22Rv1 (cell line): Measurements from ENCODE around the gene FAM184A.

Experiments
- ZFX ChIP-seq: fragments of 450-650 bp; IDR thresholded peaks from 2 replicates; pipeline ENCODE4 v1.6.1; 2017; ENCODE audit warnings: antibody characterized with exemption, borderline replicate concordance
- TF ChIP-seq, protein P1 (sequence below): fragments of 450-650 bp; IDR thresholded peaks from 2 replicates; pipeline ENCODE4 v1.5.1; 2017; ENCODE audit warnings: mild to moderate bottlenecking

DNA sequence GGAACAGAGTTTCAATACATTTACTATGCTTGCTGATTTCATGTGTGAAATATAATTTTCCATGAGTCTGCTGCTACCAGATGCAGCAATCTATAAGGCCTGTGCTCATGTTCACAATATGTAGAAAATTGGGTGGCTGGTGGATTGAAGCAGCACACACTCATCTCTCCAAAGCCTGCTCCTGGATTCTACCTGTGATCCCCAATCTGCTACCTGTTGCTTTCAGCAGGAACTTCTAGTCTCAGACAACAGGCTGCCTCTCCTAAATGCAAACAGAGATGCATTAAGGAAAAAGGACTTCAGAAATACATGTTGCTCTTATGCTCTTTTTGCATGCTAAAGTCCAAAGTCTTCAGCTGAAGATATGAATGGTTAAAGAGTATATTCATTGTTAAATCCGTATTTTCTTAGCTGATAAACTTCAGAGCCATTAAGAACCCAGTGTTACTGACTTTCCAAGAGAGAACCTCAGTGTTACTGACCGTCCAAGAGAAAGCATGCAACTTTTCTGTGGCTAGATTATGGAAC, 112.6 kb downstream of the FAM184A start:
- TF ChIP-seq, protein P1, sequence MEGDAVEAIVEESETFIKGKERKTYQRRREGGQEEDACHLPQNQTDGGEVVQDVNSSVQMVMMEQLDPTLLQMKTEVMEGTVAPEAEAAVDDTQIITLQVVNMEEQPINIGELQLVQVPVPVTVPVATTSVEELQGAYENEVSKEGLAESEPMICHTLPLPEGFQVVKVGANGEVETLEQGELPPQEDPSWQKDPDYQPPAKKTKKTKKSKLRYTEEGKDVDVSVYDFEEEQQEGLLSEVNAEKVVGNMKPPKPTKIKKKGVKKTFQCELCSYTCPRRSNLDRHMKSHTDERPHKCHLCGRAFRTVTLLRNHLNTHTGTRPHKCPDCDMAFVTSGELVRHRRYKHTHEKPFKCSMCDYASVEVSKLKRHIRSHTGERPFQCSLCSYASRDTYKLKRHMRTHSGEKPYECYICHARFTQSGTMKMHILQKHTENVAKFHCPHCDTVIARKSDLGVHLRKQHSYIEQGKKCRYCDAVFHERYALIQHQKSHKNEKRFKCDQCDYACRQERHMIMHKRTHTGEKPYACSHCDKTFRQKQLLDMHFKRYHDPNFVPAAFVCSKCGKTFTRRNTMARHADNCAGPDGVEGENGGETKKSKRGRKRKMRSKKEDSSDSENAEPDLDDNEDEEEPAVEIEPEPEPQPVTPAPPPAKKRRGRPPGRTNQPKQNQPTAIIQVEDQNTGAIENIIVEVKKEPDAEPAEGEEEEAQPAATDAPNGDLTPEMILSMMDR, result no peak
- TF ChIP-seq ZFX, result no peak
